IPS DF 6.9 (cell line): ENCODE results near the gene ZFHX3.

Experiments used
- DNase-seq: peaks from one replicate; pipeline ENCODE4 v3.0.0-alpha.2; 2013; ENCODE audit warnings: low read depth, low spot score
- H3K27ac ChIP-seq: one replicate; pipeline ENCODE4 v1.5.1; 2013; ENCODE audit warnings: low read length, control low read depth
- H3K27me3 ChIP-seq: 2 replicates; pipeline ENCODE4 v1.6.1; 2013; ENCODE audit warnings: mild to moderate bottlenecking, low read length; ENCODE audit not compliant: control insufficient read depth, insufficient read depth
- H3K36me3 ChIP-seq: 2 replicates; pipeline ENCODE4 v1.6.1; 2013; ENCODE audit warnings: low read length; ENCODE audit not compliant: control insufficient read depth, insufficient read depth
- H3K4me1 ChIP-seq: 2 replicates; pipeline ENCODE4 v1.6.1; 2013; ENCODE audit warnings: low read length; ENCODE audit not compliant: control insufficient read depth, insufficient read depth
- H3K4me3 ChIP-seq: 2 replicates; pipeline ENCODE4 v1.5.1; 2013; ENCODE audit warnings: mild to moderate bottlenecking, low read length
- H3K9me3 ChIP-seq: 2 replicates; pipeline ENCODE4 v1.6.1; 2013; ENCODE audit warnings: low read length, inconsistent platforms; ENCODE audit not compliant: control insufficient read depth, insufficient read depth
- WGBS: extraction: QIAGEN DNeasy Blood & Tissue Kit; methylation state at CpG from one replicate; pipeline ENCODE4 v1.1.7; 2013; ENCODE audit warnings: mixed read lengths, missing lambda C conversion rate; ENCODE audit not compliant: insufficient read length, insufficient coverage; 5-methylcytosine and 5-hydroxymethylcytosine counted together

The ZFHX3 gene

DNA sequence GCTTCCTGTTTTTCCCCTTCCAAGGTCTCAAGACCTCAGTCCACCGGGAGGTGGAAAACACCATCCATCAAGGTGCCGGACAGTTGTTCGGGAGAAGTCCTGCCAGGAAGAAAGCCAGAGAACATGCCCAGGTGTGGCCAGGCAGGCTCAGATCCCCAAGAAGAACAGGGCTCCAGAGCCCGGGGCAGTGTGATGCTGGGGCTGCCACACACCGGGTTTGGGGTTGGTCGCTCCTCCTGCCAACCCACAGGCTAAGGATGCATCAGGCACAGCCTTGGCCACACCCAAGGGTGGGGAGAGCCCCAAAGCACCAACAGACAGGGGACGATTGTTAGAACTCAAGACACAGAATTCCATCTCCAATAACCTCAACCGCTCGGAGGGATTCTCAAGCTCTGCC, 19.7 kb downstream of the ZFHX3 start:
- no peak for DNase-seq
- Histone ChIP-seq H3K9me3 (no peaks in the 10 kb centered on the region), H3K4me1 (peaks cover 3% of the 10 kb centered on the region; the same call in 1 of the 2 replicates), H3K27ac (no peak overlapping the region), H3K27me3 (peaks cover 71% of the 10 kb centered on the region), H3K4me3 (no peak overlapping the region), H3K36me3 (no peaks in the 10 kb centered on the region)
- no CpG with 5 or more reads among the region's 9 CpGs for WGBS

DNA sequence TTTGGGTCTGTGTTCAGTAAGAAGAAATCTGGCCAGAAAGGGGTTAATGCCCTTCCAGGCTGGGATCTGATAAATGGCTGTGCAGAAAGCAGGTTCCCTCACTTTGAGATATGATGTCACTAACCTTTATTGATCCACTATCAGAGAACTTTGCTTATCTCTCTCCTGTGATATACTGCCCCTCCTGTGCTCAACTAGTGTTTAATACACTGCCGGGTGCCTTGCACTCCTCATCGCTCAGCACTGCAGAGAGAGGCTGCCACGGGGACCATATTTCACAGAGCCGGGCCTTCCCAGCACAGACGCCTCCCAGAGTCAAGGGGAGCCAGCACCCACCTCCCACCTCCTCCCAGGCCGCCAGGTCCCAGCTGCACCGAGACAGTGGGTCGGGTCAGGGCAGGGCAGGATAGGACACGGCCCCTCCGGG, 20.2 kb downstream of the ZFHX3 start:
- H3K27ac ChIP-seq, result no peak overlapping the region
- H3K36me3 ChIP-seq, result no peaks in the 10 kb centered on the region
- DNase-seq, result no peak
- H3K4me1 ChIP-seq, result no peaks in the 10 kb centered on the region
- no CpG with 5 or more reads among the region's 10 CpGs for WGBS
- peaks cover 71% of the 10 kb centered on the region for H3K27me3 ChIP-seq
- no peak overlapping the region for H3K4me3 ChIP-seq
- no peaks in the 10 kb centered on the region for H3K9me3 ChIP-seq

DNA sequence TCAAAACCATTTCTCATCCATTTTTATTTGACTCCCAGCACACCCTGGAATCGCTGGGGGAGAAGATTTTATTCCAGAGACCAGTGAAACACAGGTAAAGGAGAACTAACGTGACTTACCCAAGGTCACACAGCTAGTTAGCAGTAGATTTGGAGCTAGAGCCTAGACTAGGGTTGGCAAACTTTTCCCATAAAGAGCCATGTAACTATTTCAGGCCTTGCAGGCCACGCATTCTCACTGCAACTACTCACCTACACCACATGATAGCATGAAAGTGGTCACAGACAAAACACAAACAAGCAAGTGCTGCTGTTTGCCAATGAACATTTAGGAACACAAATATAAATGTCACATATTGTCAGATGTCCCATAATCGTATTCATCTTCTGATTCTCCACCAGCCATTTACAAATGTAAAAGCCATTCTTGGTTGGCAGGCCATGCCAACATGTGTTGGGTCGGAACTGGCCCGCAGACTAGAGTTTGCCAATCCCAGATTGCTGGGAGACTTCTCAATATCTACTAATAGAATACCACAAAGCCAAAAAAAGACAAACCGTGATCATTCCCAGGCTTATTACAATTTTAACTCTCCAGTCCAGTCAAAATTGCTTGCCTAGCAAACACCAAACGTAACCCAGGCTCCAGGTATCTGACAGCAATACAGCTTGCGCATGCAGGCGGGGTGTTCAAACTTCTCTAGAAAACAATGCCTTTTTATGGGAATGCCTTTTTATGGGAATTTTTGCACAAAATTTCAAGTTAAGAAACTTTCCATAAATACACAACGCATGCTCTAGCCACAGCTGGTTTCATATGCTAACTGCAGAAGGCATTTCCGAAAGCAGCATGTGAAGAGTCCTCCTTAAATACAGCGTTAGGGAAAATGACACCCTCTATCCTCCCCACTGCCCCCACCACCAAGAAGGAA, 20.9 kb downstream of the ZFHX3 start:
- Histone ChIP-seq H3K4me1 (no peaks in the 10 kb centered on the region), H3K27me3 (peaks cover 66% of the 10 kb centered on the region)
- WGBS, result no CpG with 5 or more reads among the region's 13 CpGs

DNA sequence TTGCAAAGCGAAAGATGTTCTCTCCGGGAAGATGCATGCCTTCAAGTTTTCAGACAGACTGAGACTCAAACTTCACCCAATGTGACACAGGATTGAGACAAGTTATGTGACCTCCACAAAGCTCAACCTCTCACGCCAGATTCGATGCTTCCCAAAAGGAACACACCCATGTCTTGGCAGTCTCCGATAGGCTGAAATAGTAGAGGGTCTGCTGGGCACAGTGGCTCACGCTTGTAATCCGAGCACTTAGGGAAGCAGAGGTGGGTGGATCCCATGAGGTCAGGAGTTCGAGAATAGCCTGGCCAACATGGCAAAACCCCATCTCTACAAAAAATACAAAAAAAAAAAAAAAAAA, 22.1 kb downstream of the ZFHX3 start:
- H3K9me3 ChIP-seq, result no peaks in the 10 kb centered on the region
- no peaks in the 10 kb centered on the region for H3K36me3 ChIP-seq
- H3K4me3 ChIP-seq, result no peak overlapping the region
- H3K27ac ChIP-seq, result no peak overlapping the region
- no peaks in the 10 kb centered on the region for H3K4me1 ChIP-seq
- DNase-seq, result no peak
- peaks cover 55% of the 10 kb centered on the region for H3K27me3 ChIP-seq
- no CpG with 5 or more reads among the region's 8 CpGs for WGBS

More for the DNA sequence above, 20.9 kb downstream of the ZFHX3 start:
- Histone ChIP-seq H3K9me3 (no peaks in the 10 kb centered on the region), H3K4me3 (no peak overlapping the region), H3K36me3 (no peaks in the 10 kb centered on the region), H3K27ac (no peak overlapping the region)
- DNase-seq, result no peak

DNA sequence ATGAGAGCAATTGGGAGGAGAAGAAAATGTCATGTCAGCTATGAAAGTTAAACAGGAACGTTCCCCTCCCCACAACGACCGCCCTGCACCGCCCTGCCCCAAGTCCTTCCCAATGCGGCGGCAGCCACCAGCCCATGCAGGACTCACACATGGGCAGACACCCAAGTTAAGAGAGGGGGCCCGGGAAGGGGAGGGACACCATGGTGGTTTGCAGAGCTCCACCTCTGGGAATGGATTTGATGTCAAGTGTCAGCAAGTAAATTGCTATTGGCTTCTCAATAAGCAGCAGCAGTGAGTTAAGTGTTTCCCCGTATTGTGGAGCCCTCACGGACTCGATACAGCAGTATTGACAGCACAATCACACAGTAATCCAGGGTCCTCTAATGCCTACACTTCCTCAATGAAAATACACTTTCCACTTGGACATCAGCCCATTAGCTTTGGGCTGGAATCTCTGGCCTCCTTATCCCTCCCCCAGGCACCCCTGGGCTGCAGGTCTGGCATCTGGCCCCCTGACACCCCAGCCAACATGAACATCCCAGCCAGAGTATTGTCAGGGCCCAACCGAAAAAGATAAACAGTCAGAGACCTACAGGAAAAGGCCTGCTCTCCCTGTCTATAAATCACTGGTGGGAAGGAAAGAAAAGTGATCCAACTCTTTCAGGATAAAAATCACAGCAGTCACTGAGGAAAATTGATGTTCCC, 22.6 kb downstream of the ZFHX3 start:
- H3K27me3 ChIP-seq, result peaks cover 49% of the 10 kb centered on the region
- no peak overlapping the region for H3K4me3 ChIP-seq
- no peaks in the 10 kb centered on the region for H3K9me3 ChIP-seq
- no CpG with 5 or more reads among the region's 11 CpGs for WGBS
- H3K4me1 ChIP-seq, result no peaks in the 10 kb centered on the region
- no peak overlapping the region for H3K27ac ChIP-seq
- H3K36me3 ChIP-seq, result no peaks in the 10 kb centered on the region
- no peak for DNase-seq

DNA sequence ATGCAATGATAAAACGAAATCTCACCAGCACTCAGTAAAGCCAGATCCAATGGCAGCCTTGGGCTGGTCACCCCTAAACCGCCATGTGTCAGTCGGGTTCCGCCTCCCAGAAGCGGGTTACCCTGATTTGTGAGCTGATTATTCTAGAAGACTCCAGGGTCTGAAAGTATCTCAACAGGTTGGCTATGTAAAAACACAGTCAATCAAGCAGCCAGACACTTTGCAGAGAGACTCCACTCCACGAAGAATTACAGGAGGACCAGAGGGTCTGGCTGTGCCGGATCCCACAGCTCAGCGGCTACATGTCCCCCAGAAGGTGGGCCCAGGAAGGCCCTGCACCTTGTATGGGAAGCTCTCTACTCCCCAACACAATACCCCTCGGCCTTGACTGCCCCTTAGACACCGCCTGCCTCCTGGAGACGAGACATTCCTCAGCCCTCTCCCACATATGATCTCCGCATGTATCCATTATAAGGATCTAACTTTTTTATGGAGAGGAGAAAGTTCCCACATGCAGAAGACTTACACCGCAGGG, 23.3 kb downstream of the ZFHX3 start:
- Histone ChIP-seq H3K36me3 (no peaks in the 10 kb centered on the region), H3K27ac (no peak overlapping the region), H3K27me3 (peaks cover 43% of the 10 kb centered on the region), H3K4me1 (no peaks in the 10 kb centered on the region), H3K4me3 (no peak overlapping the region), H3K9me3 (no peaks in the 10 kb centered on the region)
- WGBS, result no CpG with 5 or more reads among the region's 13 CpGs
- no peak for DNase-seq

DNA sequence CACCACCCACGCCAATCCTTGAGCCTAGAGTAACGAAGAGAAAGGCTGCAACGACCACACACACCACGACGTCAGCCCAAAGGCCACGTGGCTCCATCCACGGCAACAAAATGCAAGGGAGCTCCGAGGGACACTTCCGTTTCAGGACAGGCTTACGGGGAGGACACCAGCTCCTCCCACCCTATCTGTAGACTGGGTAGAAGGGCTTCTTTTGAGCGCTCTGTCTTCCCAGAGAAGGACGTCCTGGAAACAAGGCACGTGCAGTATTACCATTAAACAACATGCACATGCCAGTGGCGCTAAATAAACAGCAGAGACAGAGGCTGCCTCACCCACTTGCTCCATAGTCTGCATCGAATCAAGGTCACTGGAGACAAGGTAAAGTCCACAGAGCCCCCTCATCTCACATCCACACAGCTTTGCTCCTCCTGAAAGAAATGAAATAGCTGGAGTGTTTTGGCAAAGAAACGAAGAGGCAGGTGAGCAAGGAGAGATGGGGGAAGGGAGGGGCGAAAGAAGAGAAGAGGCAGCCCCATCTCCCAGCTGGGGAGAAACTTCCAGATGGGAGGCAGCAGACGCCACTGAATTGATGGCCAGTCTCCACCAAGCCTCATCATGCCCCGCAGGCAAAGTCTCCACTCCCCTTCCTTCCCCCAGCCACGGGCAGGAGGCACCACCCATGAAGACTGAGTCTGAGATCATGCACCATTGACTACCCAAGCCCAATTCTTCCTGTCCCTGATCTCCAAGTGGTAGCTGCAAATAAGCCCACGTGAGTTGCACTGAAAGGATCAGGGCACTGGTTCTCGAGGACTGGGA, 24.0 kb downstream of the ZFHX3 start:
- no peak overlapping the region for H3K4me3 ChIP-seq
- peaks cover 36% of the 10 kb centered on the region for H3K27me3 ChIP-seq
- DNase-seq, result no peak
- no peak overlapping the region for H3K27ac ChIP-seq
- H3K36me3 ChIP-seq, result no peaks in the 10 kb centered on the region
- H3K4me1 ChIP-seq, result no peaks in the 10 kb centered on the region
- H3K9me3 ChIP-seq, result no peaks in the 10 kb centered on the region
- no CpG with 5 or more reads among the region's 22 CpGs for WGBS

DNA sequence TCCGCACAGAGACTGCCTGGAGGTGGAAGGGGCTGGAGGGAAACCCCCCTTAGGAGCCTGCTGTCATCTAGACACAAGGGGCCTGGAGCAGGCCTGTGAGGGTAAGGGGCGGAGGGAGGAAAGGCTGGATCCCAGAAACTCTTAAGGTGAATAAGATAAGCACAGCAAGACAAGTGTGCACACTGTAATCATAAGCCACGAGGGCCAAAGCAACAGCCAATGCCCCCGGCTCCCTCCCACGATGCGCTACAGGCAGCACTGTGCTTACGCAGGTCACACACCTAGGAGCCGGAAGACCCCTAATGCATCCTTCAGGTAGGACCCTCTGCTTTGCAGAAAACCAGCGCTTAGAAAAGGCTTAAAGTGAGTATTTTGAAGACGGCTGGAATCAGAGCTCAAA, 24.6 kb downstream of the ZFHX3 start:
- H3K36me3 ChIP-seq, result no peaks in the 10 kb centered on the region
- no CpG with 5 or more reads among the region's 10 CpGs for WGBS
- H3K27me3 ChIP-seq, result peaks cover 29% of the 10 kb centered on the region

DNA sequence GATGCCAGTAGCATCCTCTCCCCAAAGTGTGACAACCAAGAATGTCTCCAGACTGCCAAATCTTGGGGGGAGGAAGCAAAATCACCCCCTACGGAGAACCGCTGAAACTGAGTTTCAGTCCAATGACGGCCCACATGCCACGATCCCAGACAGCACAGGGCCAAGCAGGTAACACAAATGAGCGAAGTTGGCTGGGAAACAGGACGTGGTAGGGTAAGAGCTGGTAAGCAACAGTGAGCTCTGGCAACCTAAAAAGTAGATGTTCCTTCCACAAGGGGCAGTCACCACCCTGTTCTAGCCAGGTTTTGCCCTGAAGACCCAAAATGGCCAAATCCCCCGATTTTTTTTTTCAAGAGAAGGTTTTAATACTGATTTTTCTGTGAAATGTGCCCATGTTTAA, 25.4 kb downstream of the ZFHX3 start:
- no peaks in the 10 kb centered on the region for H3K36me3 ChIP-seq
- H3K4me3 ChIP-seq, result no peak overlapping the region
- WGBS, result no CpG with 5 or more reads among the region's 7 CpGs
- H3K9me3 ChIP-seq, result no peaks in the 10 kb centered on the region
- no peak for DNase-seq
- H3K4me1 ChIP-seq, result no peaks in the 10 kb centered on the region
- peaks cover 22% of the 10 kb centered on the region for H3K27me3 ChIP-seq
- no peak overlapping the region for H3K27ac ChIP-seq

More for the DNA sequence above, 24.6 kb downstream of the ZFHX3 start:
- H3K9me3 ChIP-seq, result no peaks in the 10 kb centered on the region
- DNase-seq, result no peak
- H3K4me3 ChIP-seq, result no peak overlapping the region
- H3K27ac ChIP-seq, result no peak overlapping the region
- H3K4me1 ChIP-seq, result no peaks in the 10 kb centered on the region
